Parathyroid adenoma (tissue), 2 donors: ENCODE data around the gene HOXD8.

ENCODE experiments used
- H2AFZ ChIP-seq: fragments of 300-600 bp; sonication (generic); one replicate; pipeline ENCODE4 v1.7.0; 2017; ENCODE audit warnings: antibody characterized with exemption, mild to moderate bottlenecking
- H3K27ac ChIP-seq: fragments of 300-600 bp; sonication (generic); one replicate; pipeline ENCODE4 v1.7.0; 2017
- H3K27me3 ChIP-seq: fragments of 300-600 bp; sonication (generic); one replicate; pipeline ENCODE4 v1.7.0; 2017; ENCODE audit warnings: low read length; ENCODE audit not compliant: control insufficient read depth, insufficient read depth
- H3K36me3 ChIP-seq: fragments of 300-600 bp; sonication (generic); one replicate; pipeline ENCODE4 v1.7.0; 2017; ENCODE audit warnings: low read length; ENCODE audit not compliant: control insufficient read depth, insufficient read depth
- H3K4me1 ChIP-seq: fragments of 300-600 bp; sonication (generic); one replicate; pipeline ENCODE4 v1.7.0; 2017; ENCODE audit warnings: control low read depth
- H3K4me2 ChIP-seq: fragments of 300-600 bp; sonication (generic); one replicate; pipeline ENCODE4 v1.7.0; 2017; ENCODE audit warnings: low read length
- H3K4me3 ChIP-seq: fragments of 300-600 bp; sonication (generic); one replicate; pipeline ENCODE4 v1.7.0; 2017; ENCODE audit warnings: low read depth, low read length
- H3K79me2 ChIP-seq: fragments of 300-600 bp; sonication (generic); one replicate; pipeline ENCODE4 v1.7.0; 2017; ENCODE audit warnings: control low read depth
- H3K9ac ChIP-seq: fragments of 300-600 bp; sonication (generic); one replicate; pipeline ENCODE4 v1.7.0; 2017; ENCODE audit warnings: mild to moderate bottlenecking
- H3K9me3 ChIP-seq: fragments of 300-600 bp; sonication (generic); one replicate; pipeline ENCODE4 v1.7.0; 2017; ENCODE audit warnings: low read length; ENCODE audit not compliant: control insufficient read depth
- TF ChIP-seq, protein P1 (sequence below): fragments of 300-600 bp; sonication (generic); IDR thresholded peaks from one replicate; pipeline ENCODE4 v1.7.0; 2017; ENCODE audit warnings: antibody characterized with exemption, mild to moderate bottlenecking
- donor health status: primary hyperparathyroidism.

The HOXD8 gene

DNA sequence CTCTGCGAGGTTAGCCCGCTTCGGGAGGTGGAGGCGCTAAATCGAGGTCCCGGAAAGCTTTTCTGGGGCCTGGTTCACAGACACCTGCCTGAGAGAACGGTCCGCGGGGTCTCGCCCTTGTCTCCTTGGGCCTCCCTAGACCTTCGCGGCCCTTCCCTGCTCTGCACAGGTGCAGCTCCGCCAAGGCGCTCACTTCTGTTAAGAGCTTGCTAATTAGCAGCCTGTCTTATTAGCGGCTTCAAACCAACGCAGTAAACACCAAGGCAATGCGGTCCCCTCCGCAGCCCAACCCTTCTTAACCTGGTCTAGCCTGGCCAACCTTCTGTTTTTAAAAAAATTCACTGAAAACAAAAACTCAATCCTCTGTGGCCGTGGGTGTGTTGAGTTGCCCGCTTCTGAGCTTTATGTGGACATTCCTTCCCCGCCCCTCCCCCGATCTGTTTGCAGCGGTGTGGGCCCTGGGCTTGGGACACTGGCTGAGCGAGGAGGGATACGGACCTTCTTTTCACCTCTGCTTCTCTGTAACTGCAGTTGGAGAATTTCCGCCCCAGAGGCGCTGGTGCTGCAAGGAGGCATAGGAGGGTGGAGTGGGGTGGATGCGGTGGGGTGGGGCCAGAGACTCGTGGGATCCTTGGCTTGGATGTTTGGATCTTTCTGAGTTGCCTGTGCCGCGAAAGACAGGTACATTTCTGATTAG lies 18.4 kb downstream of the HOXD8 start:
- TF ChIP-seq, protein P1, sequence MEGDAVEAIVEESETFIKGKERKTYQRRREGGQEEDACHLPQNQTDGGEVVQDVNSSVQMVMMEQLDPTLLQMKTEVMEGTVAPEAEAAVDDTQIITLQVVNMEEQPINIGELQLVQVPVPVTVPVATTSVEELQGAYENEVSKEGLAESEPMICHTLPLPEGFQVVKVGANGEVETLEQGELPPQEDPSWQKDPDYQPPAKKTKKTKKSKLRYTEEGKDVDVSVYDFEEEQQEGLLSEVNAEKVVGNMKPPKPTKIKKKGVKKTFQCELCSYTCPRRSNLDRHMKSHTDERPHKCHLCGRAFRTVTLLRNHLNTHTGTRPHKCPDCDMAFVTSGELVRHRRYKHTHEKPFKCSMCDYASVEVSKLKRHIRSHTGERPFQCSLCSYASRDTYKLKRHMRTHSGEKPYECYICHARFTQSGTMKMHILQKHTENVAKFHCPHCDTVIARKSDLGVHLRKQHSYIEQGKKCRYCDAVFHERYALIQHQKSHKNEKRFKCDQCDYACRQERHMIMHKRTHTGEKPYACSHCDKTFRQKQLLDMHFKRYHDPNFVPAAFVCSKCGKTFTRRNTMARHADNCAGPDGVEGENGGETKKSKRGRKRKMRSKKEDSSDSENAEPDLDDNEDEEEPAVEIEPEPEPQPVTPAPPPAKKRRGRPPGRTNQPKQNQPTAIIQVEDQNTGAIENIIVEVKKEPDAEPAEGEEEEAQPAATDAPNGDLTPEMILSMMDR, result no peak
- Histone ChIP-seq H3K9ac (no peak overlapping the region), H3K36me3 (no peaks in the 10 kb centered on the region), H2AFZ (no peak overlapping the region), H3K79me2 (no peaks in the 10 kb centered on the region), H3K4me2 (no peak overlapping the region), H3K9me3 (no peaks in the 10 kb centered on the region), H3K4me1 (no peaks in the 10 kb centered on the region), H3K27me3 (peaks cover 3% of the 10 kb centered on the region), H3K4me3 (no peak overlapping the region), H3K27ac (no peak overlapping the region)

DNA sequence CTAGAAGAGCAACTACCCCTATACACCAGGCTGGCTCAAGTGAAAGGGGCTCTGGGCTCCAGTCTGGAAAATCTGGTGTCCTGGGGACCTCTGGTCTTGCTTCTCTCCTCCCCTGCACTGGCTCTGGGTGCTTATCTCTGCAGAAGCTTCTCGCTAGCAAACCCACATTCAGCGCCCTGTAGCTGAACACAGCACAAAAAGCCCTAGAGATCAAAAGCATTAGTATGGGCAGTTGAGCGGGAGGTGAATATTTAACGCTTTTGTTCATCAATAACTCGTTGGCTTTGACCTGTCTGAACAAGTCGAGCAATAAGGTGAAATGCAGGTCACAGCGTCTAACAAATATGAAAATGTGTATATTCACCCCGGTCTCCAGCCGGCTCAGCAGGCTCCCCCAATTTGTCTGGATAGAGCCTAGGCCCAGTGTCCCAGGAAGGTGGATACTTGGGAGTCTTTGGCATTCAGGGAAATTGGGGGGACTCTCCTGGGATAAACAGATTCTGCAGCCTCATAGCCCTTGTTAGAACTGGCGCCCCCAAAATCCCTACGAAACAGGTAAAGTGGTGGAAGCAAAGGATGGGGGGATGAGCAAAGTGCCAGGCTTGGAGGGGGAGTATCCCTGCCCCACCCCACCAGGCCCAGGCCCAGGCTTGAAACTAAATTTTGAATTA lies 19.4 kb downstream of the HOXD8 start:
- no peak overlapping the region for H3K9ac ChIP-seq
- no peaks in the 10 kb centered on the region for H3K79me2 ChIP-seq
- no peak overlapping the region for H3K4me2 ChIP-seq
- H3K4me1 ChIP-seq, result no peaks in the 10 kb centered on the region
- H2AFZ ChIP-seq, result no peak overlapping the region
- no peak overlapping the region for H3K27ac ChIP-seq
- H3K27me3 ChIP-seq, result peaks cover 3% of the 10 kb centered on the region
- H3K4me3 ChIP-seq, result no peak overlapping the region
- no peaks in the 10 kb centered on the region for H3K9me3 ChIP-seq
- TF ChIP-seq, protein P1, result no peak
- no peaks in the 10 kb centered on the region for H3K36me3 ChIP-seq

DNA sequence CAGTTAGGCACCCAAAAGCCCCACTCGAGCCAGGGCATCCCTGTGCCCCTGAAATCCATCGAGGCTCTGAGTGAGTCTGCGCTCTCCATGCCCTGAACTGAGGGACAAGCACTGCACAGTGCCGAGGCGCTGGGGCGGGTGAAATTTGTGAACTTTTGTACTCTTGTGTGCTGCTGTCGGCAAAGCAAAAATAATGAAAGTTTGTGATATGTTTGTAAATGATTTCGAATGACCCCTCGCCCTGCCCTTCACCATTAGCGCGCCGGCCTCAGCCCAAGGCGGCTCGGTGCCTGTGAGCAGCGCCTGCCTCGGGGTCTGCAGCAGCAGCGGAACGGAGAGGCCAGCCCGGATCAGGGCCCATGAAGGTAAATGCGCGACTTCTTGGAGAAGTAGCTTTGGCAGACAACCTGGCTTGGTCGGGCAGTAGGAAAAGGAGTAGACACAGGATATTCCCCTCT lies 20.0 kb downstream of the HOXD8 start:
- TF ChIP-seq, protein P1, result no peak
- Histone ChIP-seq H3K4me1 (no peaks in the 10 kb centered on the region), H3K36me3 (no peaks in the 10 kb centered on the region), H3K79me2 (no peaks in the 10 kb centered on the region), H2AFZ (no peak overlapping the region), H3K27ac (no peak overlapping the region), H3K4me2 (no peak overlapping the region), H3K4me3 (no peak overlapping the region), H3K27me3 (peaks cover 3% of the 10 kb centered on the region), H3K9ac (no peak overlapping the region), H3K9me3 (no peaks in the 10 kb centered on the region)

DNA sequence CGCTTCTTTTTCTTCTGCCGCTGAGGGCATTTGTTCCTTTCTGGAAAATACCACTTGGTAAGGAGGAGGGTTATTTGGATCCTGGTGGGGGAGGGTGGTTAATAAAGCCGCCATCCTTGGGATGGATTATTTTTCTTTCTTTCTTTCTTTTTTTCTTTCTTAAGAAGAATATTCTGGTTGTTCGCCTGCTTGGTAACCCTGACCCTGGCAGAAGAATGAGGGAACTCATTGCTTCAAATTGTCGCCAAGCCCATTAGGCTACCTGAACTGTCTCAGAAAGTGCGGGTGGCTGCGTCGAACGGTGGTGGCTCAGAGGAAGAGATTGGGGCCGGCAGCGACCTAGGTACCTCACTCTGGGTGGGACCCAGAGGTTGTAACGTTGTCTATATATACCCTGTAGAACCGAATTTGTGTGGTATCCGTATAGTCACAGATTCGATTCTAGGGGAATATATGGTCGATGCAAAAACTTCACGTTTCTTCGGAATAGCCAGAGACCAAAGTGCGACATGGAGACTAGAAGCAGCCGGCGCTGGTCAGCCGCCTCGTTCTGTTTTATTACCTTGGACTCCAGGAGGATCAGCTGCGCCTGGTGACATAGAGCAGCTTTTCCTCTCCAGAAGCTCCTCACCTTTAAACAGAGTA lies 20.6 kb downstream of the HOXD8 start:
- TF ChIP-seq, protein P1, result no peak
- no peak overlapping the region for H3K4me2 ChIP-seq
- H3K79me2 ChIP-seq, result no peaks in the 10 kb centered on the region
- H2AFZ ChIP-seq, result no peak overlapping the region
- H3K9ac ChIP-seq, result no peak overlapping the region
- H3K36me3 ChIP-seq, result no peaks in the 10 kb centered on the region
- no peaks in the 10 kb centered on the region for H3K9me3 ChIP-seq
- H3K4me1 ChIP-seq, result no peaks in the 10 kb centered on the region
- H3K4me3 ChIP-seq, result no peak overlapping the region
- no peak overlapping the region for H3K27ac ChIP-seq
- H3K27me3 ChIP-seq, result peaks cover 3% of the 10 kb centered on the region
